Right lobe of liver (tissue), 6 donors: ENCODE data around the gene CIP2A. TPM values are rescaled to one million over a fixed set of nuclear protein-coding genes. Genes with fewer than 3 reads are reported as not detected.

ENCODE experiments used
- ATAC-seq, 4 donors: fragments of 200-7000 bp; cut with Tn5 transposase; one replicate each; pipeline ENCODE4 v1.9.1; 2020; ENCODE audit warnings: mild to moderate bottlenecking in 4 of 4, moderate library complexity in 4 of 4
- DNase-seq, 3 donors: peaks; one replicate each; pipeline ENCODE4 v3.0.0-alpha.2; 2020
- H3K27ac ChIP-seq, 3 donors: fragments of 200-600 bp; one replicate each; pipeline ENCODE4 v1.8.0; 2022
- H3K27me3 ChIP-seq, 2 donors: fragments of 200-600 bp; one replicate each; pipeline ENCODE4 v1.8.0; 2022
- H3K36me3 ChIP-seq, 4 donors: fragments of 200-600 bp; sonication (generic) in 1 of 4; one replicate each; pipeline versions ENCODE4 v1.5.1 to v1.8.0; 2017 to 2022; ENCODE audit warnings: control low read depth in 1 of 4
- H3K4me1 ChIP-seq, 4 donors: fragments of 200-600 bp; sonication (generic) in 1 of 4; one replicate each; pipeline versions ENCODE4 v1.5.1 to v1.8.0; 2017 to 2022; ENCODE audit warnings: control low read depth in 1 of 4
- H3K4me3 ChIP-seq, 3 donors: fragments of 200-600 bp; one replicate each; pipeline ENCODE4 v1.8.0; 2022
- H3K9me3 ChIP-seq, 4 donors: fragments of 200-600 bp; sonication (generic) in 1 of 4; one replicate each; pipeline versions ENCODE4 v1.5.1 to v1.8.0; 2017 to 2022; ENCODE audit warnings: control low read depth in 1 of 4
- CTCF ChIP-seq, 4 donors: fragments of 200-600 bp in 3 of 4; fragments of 450-650 bp in 1 of 4; IDR thresholded peaks; one replicate each; pipeline versions ENCODE4 v1.5.1 to v1.8.0; 2016 to 2022; ENCODE audit warnings: antibody characterized with exemption in 4 of 4, mild to moderate bottlenecking in 2 of 4
- POLR2A ChIP-seq: fragments of 450-650 bp; IDR thresholded peaks from one replicate; pipeline ENCODE4 v1.6.1; 2017; ENCODE audit warnings: antibody characterized with exemption, mild to moderate bottlenecking
- WGBS: methylation state at CpG from one replicate; pipeline ENCODE4 v1.1.6; 2018; ENCODE audit warnings: low coverage, low lambda C conversion rate; ENCODE audit not compliant: insufficient coverage; ENCODE audit errors: missing lambda C conversion rate; 5-methylcytosine and 5-hydroxymethylcytosine counted together
- intact Hi-C, 2 donors: fragments of 100-400 bp; cut with DNase I; formaldehyde crosslinking; loops; one replicate each; pipeline versions ENCODE4 v1.11.2 to v1.14.1; 2022
- total RNA-seq, 6 experiments: library from RNA; depleted of rRNA in 2 of 6; stranded (reverse); fragments of >200 nt in 2 of 6; fragmentation: NEBNext Ultra II Directional in 3 of 6; extraction: Animal tissue kit (Norgen Biotek cat#: 25700) in 3 of 6; gene quantifications; one replicate each; pipeline versions ENCODE4 v1.1.0 to v1.2.4, GENCODE V29; 2016 to 2023
- donor health status: DM: no; HTN: yes; CAD: no.
- donor health status: DM: no; HTN: no; CAD: no.
- donor health status: DM: no; HTN: no; CAD: no.
- donor health status: DM: no; HTN: yes; CAD: no.
- donor health status: DM: no; HTN: yes; CAD: no.

CIP2A gene
- total RNA-seq, 6 experiments from 2014 or later = 0.44 to 3.2 (median 1.3) TPM

- DNase-seq = no peak
- no peak overlapping the region for H3K4me3 ChIP-seq
- H3K27ac ChIP-seq = no peak overlapping the region
- no peaks in the 10 kb centered on the region for H3K36me3 ChIP-seq
- H3K9me3 ChIP-seq = no peaks in the 10 kb centered on the region
- H3K27me3 ChIP-seq = no peaks in the 10 kb centered on the region
- ATAC-seq = no peak
- intact Hi-C loops = no loop called here
- H3K4me1 ChIP-seq = no peaks in the 10 kb centered on the region
- no peak for TF ChIP-seq CTCF (IDR thresholded peaks at IDR 0.05)
- TF ChIP-seq POLR2A = no peak
These were observed 81.3 kb downstream of the CIP2A start for GRCh38 chr3:108507902-108508301.

GRCh38 chr3:108505811-108506210 lies 83.4 kb downstream of the CIP2A start:
- H3K36me3 ChIP-seq = no peaks in the 10 kb centered on the region
- intact Hi-C loops = no loop called here
- no peak overlapping the region for H3K27ac ChIP-seq
- ATAC-seq = no peak
- DNase-seq = no peak
- no peak overlapping the region for H3K4me3 ChIP-seq
- no peaks in the 10 kb centered on the region for H3K27me3 ChIP-seq
- H3K4me1 ChIP-seq = no peaks in the 10 kb centered on the region
- 58% methylated on average over 1 of the region's 1 CpG for WGBS
- TF ChIP-seq CTCF (IDR thresholded peaks at IDR 0.05) (no peak), POLR2A (no peak)
- H3K9me3 ChIP-seq = no peaks in the 10 kb centered on the region

- no peak for ATAC-seq
- no peak for TF ChIP-seq CTCF (IDR thresholded peaks at IDR 0.05)
- TF ChIP-seq POLR2A = no peak
- Histone ChIP-seq H3K27me3 (no peaks in the 10 kb centered on the region), H3K4me3 (no peak overlapping the region), H3K9me3 (no peaks in the 10 kb centered on the region), H3K4me1 (no peaks in the 10 kb centered on the region), H3K27ac (no peak overlapping the region), H3K36me3 (no peaks in the 10 kb centered on the region)
- no peak for DNase-seq
- intact Hi-C loops = no loop called here
These were observed 85.5 kb downstream of the CIP2A start for GRCh38 chr3:108503722-108504121.

GRCh38 chr3:108501535-108501934 lies 87.7 kb downstream of the CIP2A start:
- Histone ChIP-seq H3K36me3 (no peaks in the 10 kb centered on the region), H3K27me3 (no peaks in the 10 kb centered on the region), H3K4me3 (no peak overlapping the region), H3K4me1 (no peaks in the 10 kb centered on the region), H3K27ac (no peak overlapping the region), H3K9me3 (no peaks in the 10 kb centered on the region)
- DNase-seq (no peak), ATAC-seq (no peak)
- intact Hi-C loops = no loop called here
- TF ChIP-seq POLR2A (no peak), CTCF (IDR thresholded peaks at IDR 0.05) (no peak)
- whole genome bisulfite sequencing = 82% methylated on average over 5 of the region's 5 CpGs

GRCh38 chr3:108500728-108501127 lies 88.5 kb downstream of the CIP2A start:
- Histone ChIP-seq H3K4me3 (no peak overlapping the region), H3K27me3 (no peaks in the 10 kb centered on the region), H3K36me3 (no peaks in the 10 kb centered on the region), H3K9me3 (no peaks in the 10 kb centered on the region), H3K27ac (no peak overlapping the region), H3K4me1 (no peaks in the 10 kb centered on the region)
- no peak for ATAC-seq
- WGBS = no CpG with 5 or more reads among the region's 1 CpG
- no peak for DNase-seq
- intact Hi-C loops = no loop called here
- TF ChIP-seq CTCF (IDR thresholded peaks at IDR 0.05) (no peak), POLR2A (no peak)
